ENCODE results near the gene TNF.

TNF gene

DNA sequence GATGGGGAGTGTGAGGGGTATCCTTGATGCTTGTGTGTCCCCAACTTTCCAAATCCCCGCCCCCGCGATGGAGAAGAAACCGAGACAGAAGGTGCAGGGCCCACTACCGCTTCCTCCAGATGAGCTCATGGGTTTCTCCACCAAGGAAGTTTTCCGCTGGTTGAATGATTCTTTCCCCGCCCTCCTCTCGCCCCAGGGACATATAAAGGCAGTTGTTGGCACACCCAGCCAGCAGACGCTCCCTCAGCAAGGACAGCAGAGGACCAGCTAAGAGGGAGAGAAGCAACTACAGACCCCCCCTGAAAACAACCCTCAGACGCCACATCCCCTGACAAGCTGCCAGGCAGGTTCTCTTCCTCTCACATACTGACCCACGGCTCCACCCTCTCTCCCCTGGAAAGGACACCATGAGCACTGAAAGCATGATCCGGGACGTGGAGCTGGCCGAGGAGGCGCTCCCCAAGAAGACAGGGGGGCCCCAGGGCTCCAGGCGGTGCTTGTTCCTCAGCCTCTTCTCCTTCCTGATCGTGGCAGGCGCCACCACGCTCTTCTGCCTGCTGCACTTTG lies at the start of gene TNF:
Gene TNF, plus strand, starts transcription at position 231 of the 567 bp plus-strand sequence. Its CDS starts 177 bp downstream, at position 408.
- peaks cover 14% of the 10 kb centered on the region for H3K27me3 ChIP-seq (ENCODE audit: control insufficient read depth, insufficient read depth, low read length)
- no peak within 1 kb of the TSS for H3K4me3 ChIP-seq (ENCODE audit: low read depth, low read length)
- no peak within 1 kb of the TSS for H3K9ac ChIP-seq (ENCODE audit: low read depth, low read length)
- H3K36me3 ChIP-seq (ENCODE audit: control insufficient read depth, insufficient read depth, low read length) = no peaks in the 10 kb centered on the region
- H3K9me3 ChIP-seq (ENCODE audit: control insufficient read depth, insufficient read depth, low read length) = no peaks in the 10 kb centered on the region
- peaks cover 8% of the 10 kb centered on the region for H3K4me1 ChIP-seq (ENCODE audit: control insufficient read depth, insufficient read depth, low read length)

DNA sequence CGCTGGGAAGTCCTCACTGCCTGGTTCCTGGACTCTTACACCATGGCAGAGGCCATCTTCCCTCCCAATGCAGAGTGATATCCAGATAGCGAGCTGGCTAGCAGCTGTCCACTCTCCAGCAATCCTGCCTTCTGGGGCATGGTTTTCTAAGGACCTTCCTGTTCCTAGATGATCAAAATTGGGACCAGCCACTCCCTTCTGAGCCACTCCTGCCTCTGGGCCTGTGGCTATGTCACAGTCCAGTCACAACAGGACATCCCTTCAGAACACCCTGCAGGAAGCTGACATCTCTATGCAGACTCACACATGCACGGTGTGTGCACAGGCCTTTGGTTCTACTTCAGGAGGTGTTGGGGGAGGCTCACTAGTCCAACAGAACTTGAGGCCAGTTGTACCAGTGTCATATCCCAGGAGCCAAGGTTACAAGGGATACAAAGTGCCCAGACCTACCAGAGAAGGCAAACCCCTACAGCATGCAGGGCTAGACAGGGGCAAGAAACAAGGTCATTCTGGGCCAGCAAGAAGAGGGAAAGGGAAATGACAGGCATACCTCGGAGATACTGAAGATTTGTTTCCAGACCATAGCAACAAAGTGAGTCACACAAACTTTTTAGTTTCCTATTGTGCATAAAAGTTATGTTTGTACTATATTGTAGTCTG lies 49.3 kb upstream of the TNF start:
- Histone ChIP-seq H3K9ac (ENCODE audit: low read depth, low read length) (no peak overlapping the region), H3K36me3 (ENCODE audit: control insufficient read depth, insufficient read depth, low read length) (peaks cover 12% of the 10 kb centered on the region), H3K9me3 (ENCODE audit: control insufficient read depth, insufficient read depth, low read length) (no peaks in the 10 kb centered on the region), H3K27me3 (ENCODE audit: control insufficient read depth, insufficient read depth, low read length) (no peaks in the 10 kb centered on the region), H3K4me3 (ENCODE audit: low read depth, low read length) (no peak overlapping the region), H3K4me1 (ENCODE audit: control insufficient read depth, insufficient read depth, low read length) (peaks cover 3% of the 10 kb centered on the region)

DNA sequence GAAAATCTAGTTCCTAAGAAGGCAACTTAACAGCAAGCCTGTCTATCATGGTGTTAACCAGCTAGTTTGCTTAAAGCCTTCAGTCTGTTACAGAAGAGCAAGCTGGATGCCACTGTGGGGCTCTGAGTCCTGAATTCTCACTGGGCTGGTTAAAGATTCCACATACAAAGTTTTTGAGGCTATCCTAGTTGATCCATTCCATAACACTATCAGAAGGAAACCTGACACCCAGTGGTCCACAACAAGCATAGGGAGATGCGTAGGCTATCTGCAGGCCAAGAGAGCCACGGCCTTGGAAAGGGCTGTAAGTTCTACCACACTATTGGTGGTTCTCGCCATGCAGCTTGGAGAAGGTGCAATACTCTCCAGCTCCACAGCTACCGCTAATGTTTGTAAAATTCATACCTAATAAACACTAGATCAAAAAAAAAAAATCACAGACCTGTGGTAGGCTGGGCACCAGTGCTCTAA lies 47.0 kb upstream of the TNF start:
- Histone ChIP-seq H3K4me3 (ENCODE audit: low read depth, low read length) (no peak overlapping the region), H3K9ac (ENCODE audit: low read depth, low read length) (no peak overlapping the region)

DNA sequence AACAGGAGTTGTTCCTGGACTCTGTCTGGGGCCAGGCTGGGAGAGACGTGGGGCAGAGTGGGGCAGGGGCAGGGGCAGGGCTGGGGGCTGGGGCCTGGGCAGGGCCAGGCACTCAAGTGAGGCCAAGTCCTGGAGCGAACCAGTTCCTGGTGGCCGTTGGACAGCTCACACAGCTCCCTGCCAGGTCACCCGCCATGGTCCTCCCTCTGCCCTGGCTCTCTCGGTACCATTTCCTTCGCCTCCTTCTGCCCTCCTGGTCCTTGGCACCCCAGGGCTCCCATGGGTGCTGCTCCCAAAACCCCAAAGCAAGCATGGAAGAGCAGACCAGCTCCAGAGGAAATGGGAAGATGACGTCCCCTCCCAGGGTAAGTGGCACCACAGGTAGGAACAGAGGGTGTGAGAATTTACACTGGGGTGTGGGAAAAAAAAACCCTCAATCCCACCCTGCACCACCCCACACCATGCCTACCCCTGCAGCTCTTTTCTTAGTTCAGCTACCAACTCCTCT lies 46.5 kb upstream of the TNF start, which contains the start of gene MCCD1:
Gene MCCD1, plus strand, starts transcription at position 142 of the 508 bp plus-strand sequence. Its CDS starts 53 bp downstream, at position 195.
- no peaks in the 10 kb centered on the region for H3K27me3 ChIP-seq (ENCODE audit: control insufficient read depth, insufficient read depth, low read length)
- H3K4me3 ChIP-seq (ENCODE audit: low read depth, low read length) = no peak within 1 kb of the TSS
- peaks cover 3% of the 10 kb centered on the region for H3K4me1 ChIP-seq (ENCODE audit: control insufficient read depth, insufficient read depth, low read length)
- H3K9ac ChIP-seq (ENCODE audit: low read depth, low read length) = no peak within 1 kb of the TSS
- peaks cover 23% of the 10 kb centered on the region for H3K36me3 ChIP-seq (ENCODE audit: control insufficient read depth, insufficient read depth, low read length)
- no peaks in the 10 kb centered on the region for H3K9me3 ChIP-seq (ENCODE audit: control insufficient read depth, insufficient read depth, low read length)

More for the DNA sequence above, 47.0 kb upstream of the TNF start:
- Histone ChIP-seq H3K9me3 (ENCODE audit: control insufficient read depth, insufficient read depth, low read length) (no peaks in the 10 kb centered on the region), H3K27me3 (ENCODE audit: control insufficient read depth, insufficient read depth, low read length) (no peaks in the 10 kb centered on the region), H3K4me1 (ENCODE audit: control insufficient read depth, insufficient read depth, low read length) (peaks cover 3% of the 10 kb centered on the region), H3K36me3 (ENCODE audit: control insufficient read depth, insufficient read depth, low read length) (peaks cover 21% of the 10 kb centered on the region)

DNA sequence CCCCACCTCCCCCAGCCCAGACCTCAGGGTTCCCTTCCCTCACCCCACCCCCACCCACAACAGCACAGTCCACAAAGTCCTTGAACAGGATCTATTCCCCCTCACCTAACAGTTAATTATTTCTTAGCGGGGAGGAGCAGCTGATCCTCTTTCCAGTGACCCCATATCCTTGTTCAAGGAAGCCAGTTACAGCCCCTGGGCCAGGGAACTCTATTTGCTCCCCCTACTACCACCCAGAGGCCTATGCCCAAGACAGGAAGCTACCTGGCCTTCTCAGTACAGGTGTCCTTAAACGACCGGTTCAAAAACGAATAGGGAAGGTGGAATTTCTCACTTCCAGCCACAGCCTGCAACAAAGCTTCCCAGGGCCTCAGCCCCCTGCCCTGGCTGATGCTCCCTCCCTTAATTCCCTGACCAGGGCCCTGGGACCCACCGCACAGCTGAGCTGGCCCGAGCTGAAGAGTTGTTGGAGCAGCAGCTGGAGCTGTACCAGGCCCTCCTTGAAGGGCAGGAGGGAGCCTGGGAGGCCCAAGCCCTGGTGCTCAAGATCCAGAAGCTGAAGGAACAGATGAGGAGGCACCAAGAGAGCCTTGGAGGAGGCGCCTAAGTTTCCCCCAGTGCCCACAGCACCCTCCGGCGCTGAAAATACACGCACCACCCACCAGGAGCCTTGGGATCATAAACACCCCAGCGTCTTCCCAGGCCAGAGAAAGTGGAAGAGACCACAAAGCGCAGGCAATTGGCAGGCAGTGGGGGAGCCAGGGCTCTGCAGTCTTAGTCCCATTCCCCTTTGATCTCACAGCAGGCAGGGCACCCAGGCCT lies 45.8 kb upstream of the TNF start:
- Histone ChIP-seq H3K36me3 (ENCODE audit: control insufficient read depth, insufficient read depth, low read length) (peaks cover 29% of the 10 kb centered on the region), H3K4me1 (ENCODE audit: control insufficient read depth, insufficient read depth, low read length) (peaks cover 3% of the 10 kb centered on the region), H3K27me3 (ENCODE audit: control insufficient read depth, insufficient read depth, low read length) (no peaks in the 10 kb centered on the region), H3K9me3 (ENCODE audit: control insufficient read depth, insufficient read depth, low read length) (no peaks in the 10 kb centered on the region), H3K4me3 (ENCODE audit: low read depth, low read length) (no peak overlapping the region), H3K9ac (ENCODE audit: low read depth, low read length) (no peak overlapping the region)

DNA sequence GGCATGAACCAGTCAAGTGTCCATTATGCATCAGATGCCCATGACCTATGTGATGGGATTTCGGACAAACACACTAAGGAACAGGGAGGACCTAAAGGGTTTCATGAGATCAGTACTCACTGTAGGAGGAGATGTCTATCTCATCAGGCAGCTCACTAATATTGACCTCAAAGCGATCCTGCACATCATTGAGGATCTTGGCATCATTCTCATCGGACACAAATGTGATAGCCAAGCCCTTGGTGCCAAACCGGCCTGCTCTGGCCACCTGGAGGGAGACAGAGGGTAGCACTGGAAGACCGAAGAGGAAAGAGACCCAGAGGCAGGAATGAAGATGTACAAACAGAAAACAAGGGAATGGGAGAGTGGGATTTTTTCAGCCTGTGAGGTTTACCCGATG lies 44.7 kb upstream of the TNF start:
- no peaks in the 10 kb centered on the region for H3K27me3 ChIP-seq (ENCODE audit: control insufficient read depth, insufficient read depth, low read length)
- peaks cover 40% of the 10 kb centered on the region for H3K36me3 ChIP-seq (ENCODE audit: control insufficient read depth, insufficient read depth, low read length)
- peaks cover 3% of the 10 kb centered on the region for H3K4me1 ChIP-seq (ENCODE audit: control insufficient read depth, insufficient read depth, low read length)
- no peak overlapping the region for H3K9ac ChIP-seq (ENCODE audit: low read depth, low read length)
- H3K4me3 ChIP-seq (ENCODE audit: low read depth, low read length) = no peak overlapping the region
- H3K9me3 ChIP-seq (ENCODE audit: control insufficient read depth, insufficient read depth, low read length) = no peaks in the 10 kb centered on the region

DNA sequence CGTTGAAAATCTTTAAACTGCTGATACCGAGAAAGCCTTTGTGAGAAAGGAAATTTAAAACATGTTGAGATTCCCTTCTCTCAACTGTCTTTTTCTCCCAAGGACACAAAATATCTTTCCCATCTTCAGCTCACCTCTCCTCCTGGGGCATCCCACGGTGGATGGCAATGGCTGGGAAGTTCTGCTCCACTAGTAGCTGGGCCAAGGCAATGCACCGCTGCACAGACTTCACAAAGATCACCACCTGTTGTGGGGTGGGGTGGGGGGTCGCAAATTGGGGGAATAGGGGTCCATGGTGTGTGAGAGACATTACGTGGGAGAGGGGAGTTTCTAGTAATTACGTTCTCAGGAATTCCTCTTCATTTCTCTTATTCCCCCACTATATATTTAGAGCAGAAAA lies 44.2 kb upstream of the TNF start:
- Histone ChIP-seq H3K4me3 (ENCODE audit: low read depth, low read length) (no peak overlapping the region), H3K36me3 (ENCODE audit: control insufficient read depth, insufficient read depth, low read length) (peaks cover 46% of the 10 kb centered on the region), H3K9ac (ENCODE audit: low read depth, low read length) (no peak overlapping the region), H3K9me3 (ENCODE audit: control insufficient read depth, insufficient read depth, low read length) (no peaks in the 10 kb centered on the region), H3K27me3 (ENCODE audit: control insufficient read depth, insufficient read depth, low read length) (no peaks in the 10 kb centered on the region), H3K4me1 (ENCODE audit: control insufficient read depth, insufficient read depth, low read length) (peaks cover 3% of the 10 kb centered on the region)

DNA sequence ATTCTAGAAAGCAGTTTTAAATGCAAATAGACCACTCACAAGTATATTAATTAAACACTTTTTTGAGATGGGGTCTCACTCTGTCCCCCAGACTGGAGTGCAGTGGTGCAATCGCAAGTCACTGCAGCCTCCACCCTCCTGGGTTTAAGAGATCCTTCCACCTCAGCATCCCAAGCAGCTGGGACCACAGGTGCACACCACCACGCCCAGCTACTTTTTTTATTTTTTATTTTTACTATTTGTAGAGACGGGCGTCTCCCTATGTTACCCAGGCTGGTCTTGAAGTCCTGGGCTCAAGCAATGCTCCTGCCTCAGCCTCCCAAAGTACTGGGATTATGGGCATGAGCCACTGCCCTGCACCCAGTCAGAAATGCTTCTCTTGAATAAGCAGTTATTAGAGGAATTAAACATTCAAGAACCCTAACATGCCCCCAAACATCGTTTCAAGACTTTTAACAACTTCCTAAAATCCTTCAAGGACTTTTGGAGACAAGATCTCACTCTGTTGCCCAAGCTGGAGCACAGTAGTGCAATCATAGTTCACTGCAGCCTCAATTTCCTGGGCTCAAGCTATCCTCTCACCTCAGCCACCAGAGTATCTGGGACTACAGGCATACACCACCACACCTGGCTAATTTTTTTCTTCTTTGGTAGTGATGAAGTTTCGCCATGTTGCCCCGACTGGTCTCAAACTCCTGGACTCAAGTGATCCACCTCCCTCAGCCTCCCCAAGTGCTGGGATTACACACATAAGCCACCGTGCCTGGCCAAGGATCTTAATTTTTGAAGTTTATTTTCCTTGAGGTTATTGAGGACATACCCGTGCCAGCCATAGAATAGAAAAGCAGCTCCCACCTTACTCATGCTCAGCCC lies 43.4 kb upstream of the TNF start:
- H3K36me3 ChIP-seq (ENCODE audit: control insufficient read depth, insufficient read depth, low read length) = peaks cover 52% of the 10 kb centered on the region
- H3K27me3 ChIP-seq (ENCODE audit: control insufficient read depth, insufficient read depth, low read length) = no peaks in the 10 kb centered on the region
- no peaks in the 10 kb centered on the region for H3K9me3 ChIP-seq (ENCODE audit: control insufficient read depth, insufficient read depth, low read length)
- peaks cover 3% of the 10 kb centered on the region for H3K4me1 ChIP-seq (ENCODE audit: control insufficient read depth, insufficient read depth, low read length)
- no peak overlapping the region for H3K9ac ChIP-seq (ENCODE audit: low read depth, low read length)
- no peak overlapping the region for H3K4me3 ChIP-seq (ENCODE audit: low read depth, low read length)

DNA sequence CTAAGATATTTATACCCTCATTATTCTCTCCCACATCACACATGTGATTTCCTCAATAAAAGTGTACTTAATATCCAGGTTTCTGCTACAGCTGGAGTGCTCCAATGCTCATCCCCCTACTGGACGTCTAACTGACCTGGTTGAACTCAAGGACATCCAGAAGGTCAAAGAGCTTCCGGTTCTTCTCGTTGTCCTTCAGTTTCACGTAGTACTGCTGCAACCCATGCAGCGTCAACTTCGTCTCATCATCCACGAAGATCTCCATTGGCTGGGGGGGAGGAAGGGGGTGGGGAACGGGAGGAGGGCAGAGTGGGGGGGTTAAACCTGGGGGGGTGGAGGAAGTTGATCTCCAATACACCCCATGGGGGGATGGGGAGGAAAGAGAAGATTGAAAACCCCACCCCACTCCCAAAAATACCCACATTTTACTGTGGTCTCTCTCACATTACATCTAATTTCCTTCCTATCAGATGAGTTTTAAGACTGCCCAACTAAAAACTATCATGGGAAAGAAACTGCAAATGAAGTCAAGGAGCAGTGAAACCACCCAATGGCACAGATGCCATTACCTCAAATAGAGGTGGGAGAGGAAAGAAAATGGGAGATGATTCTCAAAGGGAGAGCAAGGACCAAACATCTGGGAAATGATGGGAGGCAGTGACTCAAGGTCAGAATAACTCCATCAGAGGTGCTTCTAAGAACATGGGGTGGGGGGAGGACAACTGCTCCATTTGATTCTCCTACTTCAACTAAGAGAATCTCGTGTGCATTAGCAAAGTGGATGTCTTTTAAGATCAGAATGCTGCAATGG lies 42.5 kb upstream of the TNF start:
- H3K9me3 ChIP-seq (ENCODE audit: control insufficient read depth, insufficient read depth, low read length) = no peaks in the 10 kb centered on the region
- no peak overlapping the region for H3K9ac ChIP-seq (ENCODE audit: low read depth, low read length)
- peaks cover 57% of the 10 kb centered on the region for H3K36me3 ChIP-seq (ENCODE audit: control insufficient read depth, insufficient read depth, low read length)
- no peak overlapping the region for H3K4me3 ChIP-seq (ENCODE audit: low read depth, low read length)
- H3K4me1 ChIP-seq (ENCODE audit: control insufficient read depth, insufficient read depth, low read length) = peaks cover 3% of the 10 kb centered on the region
- H3K27me3 ChIP-seq (ENCODE audit: control insufficient read depth, insufficient read depth, low read length) = no peaks in the 10 kb centered on the region

DNA sequence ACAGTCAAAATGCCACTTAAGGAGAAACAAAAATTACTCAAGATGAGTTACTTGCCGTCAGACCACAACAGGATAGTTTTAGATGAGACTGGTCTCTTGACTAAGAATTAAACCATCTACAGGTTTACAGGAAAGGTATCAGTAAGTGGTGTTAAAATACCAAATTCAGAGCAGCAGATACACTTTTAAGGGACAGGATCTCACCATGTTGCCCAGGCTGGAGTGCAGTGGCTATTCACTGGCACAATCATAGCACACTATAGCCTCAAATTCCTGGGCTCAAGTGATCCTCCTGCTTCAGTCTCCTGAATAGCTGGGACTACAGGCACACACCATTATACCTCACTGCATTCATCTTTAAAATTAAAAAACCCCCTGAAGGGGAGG lies 41.9 kb upstream of the TNF start:
- Histone ChIP-seq H3K9ac (ENCODE audit: low read depth, low read length) (no peak overlapping the region), H3K4me1 (ENCODE audit: control insufficient read depth, insufficient read depth, low read length) (peaks cover 3% of the 10 kb centered on the region), H3K4me3 (ENCODE audit: low read depth, low read length) (no peak overlapping the region), H3K36me3 (ENCODE audit: control insufficient read depth, insufficient read depth, low read length) (peaks cover 63% of the 10 kb centered on the region), H3K9me3 (ENCODE audit: control insufficient read depth, insufficient read depth, low read length) (no peaks in the 10 kb centered on the region), H3K27me3 (ENCODE audit: control insufficient read depth, insufficient read depth, low read length) (no peaks in the 10 kb centered on the region)
